ENCODE data around the gene MED12L. TPM values are rescaled to one million over a fixed set of nuclear protein-coding genes. Genes with fewer than 3 reads are reported as not detected.

Gene MED12L
- total RNA-seq, 1 donor from 2014 or later: 0.97 TPM

GRCh38 chr3:151483961-151484520, 398.6 kb downstream of the MED12L start:
- H3K27me3 Mint-ChIP-seq (ENCODE audit: low read depth): peaks cover 18% of the 10 kb centered on the region
- no peak overlapping the region for H3K27ac Mint-ChIP-seq (ENCODE audit: unreplicated experiment)
- H3K9me3 Mint-ChIP-seq (ENCODE audit: low read depth): peaks cover 31% of the 10 kb centered on the region
- TF ChIP-seq, protein P1, sequence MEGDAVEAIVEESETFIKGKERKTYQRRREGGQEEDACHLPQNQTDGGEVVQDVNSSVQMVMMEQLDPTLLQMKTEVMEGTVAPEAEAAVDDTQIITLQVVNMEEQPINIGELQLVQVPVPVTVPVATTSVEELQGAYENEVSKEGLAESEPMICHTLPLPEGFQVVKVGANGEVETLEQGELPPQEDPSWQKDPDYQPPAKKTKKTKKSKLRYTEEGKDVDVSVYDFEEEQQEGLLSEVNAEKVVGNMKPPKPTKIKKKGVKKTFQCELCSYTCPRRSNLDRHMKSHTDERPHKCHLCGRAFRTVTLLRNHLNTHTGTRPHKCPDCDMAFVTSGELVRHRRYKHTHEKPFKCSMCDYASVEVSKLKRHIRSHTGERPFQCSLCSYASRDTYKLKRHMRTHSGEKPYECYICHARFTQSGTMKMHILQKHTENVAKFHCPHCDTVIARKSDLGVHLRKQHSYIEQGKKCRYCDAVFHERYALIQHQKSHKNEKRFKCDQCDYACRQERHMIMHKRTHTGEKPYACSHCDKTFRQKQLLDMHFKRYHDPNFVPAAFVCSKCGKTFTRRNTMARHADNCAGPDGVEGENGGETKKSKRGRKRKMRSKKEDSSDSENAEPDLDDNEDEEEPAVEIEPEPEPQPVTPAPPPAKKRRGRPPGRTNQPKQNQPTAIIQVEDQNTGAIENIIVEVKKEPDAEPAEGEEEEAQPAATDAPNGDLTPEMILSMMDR (IDR thresholded peaks at IDR 0.05): no peak
- no peak overlapping the region for H3K4me3 Mint-ChIP-seq (ENCODE audit: unreplicated experiment)
- no peaks in the 10 kb centered on the region for H3K4me1 Mint-ChIP-seq (ENCODE audit: low read depth)
- no peak for DNase-seq (ENCODE audit: low spot score)
- peaks cover 5% of the 10 kb centered on the region for H3K36me3 Mint-ChIP-seq (ENCODE audit: low read depth)

Other genes starting within 250 kb of the MED12L start
- gene MINDY4B, start 180.2 kb upstream of the MED12L start, total RNA-seq: not detected in 3 replicates
- gene CLRN1, start 112.9 kb upstream of the MED12L start, total RNA-seq: not detected in 3 replicates
- not detected in 3 replicates for gene GPR171, start 117.6 kb downstream of the MED12L start, total RNA-seq
- not detected in 3 replicates for gene P2RY14, start 192.9 kb downstream of the MED12L start, total RNA-seq
- not detected in 3 replicates for gene GPR87, start 231.2 kb downstream of the MED12L start, total RNA-seq
- gene P2RY13, start 243.9 kb downstream of the MED12L start, total RNA-seq: not detected in 3 replicates

Measured in chondrocyte (in vitro differentiated cells).